HCT116 (cell line): ENCODE data around the gene ZNF423.

Source experiments
- CEBPB ChIP-seq: IDR thresholded peaks from 2 replicates; pipeline ENCODE4 v1.6.1; 2012; ENCODE audit warnings: low read depth
- CTCF ChIP-seq, 3 experiments: fragments of 200-600 bp in 1 of 3; sonication (generic) in 1 of 3; IDR thresholded peaks in 2 of 3; conservative IDR thresholded peaks in 1 of 3; 2 replicates each; pipeline ENCODE4 v1.5.1; 2012 to 2017; ENCODE audit warnings: low read depth in 2 of 3, low read length in 2 of 3, antibody characterized with exemption in 1 of 3, borderline replicate concordance in 1 of 3, control low read depth in 1 of 3, mild to moderate bottlenecking in 1 of 3, mixed read lengths in 1 of 3, mixed run types in 1 of 3, moderate library complexity in 1 of 3; ENCODE audit not compliant: insufficient read depth in 1 of 3
- EGR1 ChIP-seq: IDR thresholded peaks from 2 replicates; pipeline ENCODE4 v1.6.1; 2012; ENCODE audit warnings: low read depth
- EZH2 ChIP-seq: fragments of 200-600 bp; sonication (generic); IDR thresholded peaks from 2 replicates; pipeline ENCODE4 v1.6.1; 2017; ENCODE audit warnings: antibody characterized with exemption, mixed run types
- MAX ChIP-seq: IDR thresholded peaks from 2 replicates; pipeline ENCODE4 v1.6.1; 2012
- POLR2A ChIP-seq: IDR thresholded peaks from 2 replicates; pipeline ENCODE4 v1.7.0; 2011; ENCODE audit warnings: borderline replicate concordance; ENCODE audit not compliant: insufficient read depth, insufficient read length; ENCODE audit errors: extremely low read depth
- RAD21 ChIP-seq: IDR thresholded peaks from 2 replicates; pipeline ENCODE4 v1.6.1; 2012; ENCODE audit warnings: low read depth, mild to moderate bottlenecking
- REST ChIP-seq: IDR thresholded peaks from 2 replicates; pipeline ENCODE4 v1.6.1; 2012; ENCODE audit warnings: low read depth
- SRF ChIP-seq: IDR thresholded peaks from 2 replicates; pipeline ENCODE4 v1.6.1; 2012; ENCODE audit warnings: low read depth
- TCF7L2 ChIP-seq: IDR thresholded peaks from 2 replicates; pipeline ENCODE4 v1.7.0; 2011; ENCODE audit warnings: borderline replicate concordance, inconsistent platforms; ENCODE audit not compliant: insufficient read depth, insufficient read length; ENCODE audit errors: extremely low read depth
- ZBTB33 ChIP-seq: IDR thresholded peaks from 2 replicates; pipeline ENCODE4 v1.6.1; 2011; ENCODE audit warnings: mild to moderate bottlenecking, low read length, moderate library complexity; ENCODE audit not compliant: insufficient replicate concordance; ENCODE audit errors: extremely low read depth
- ZFX ChIP-seq: fragments of 450-650 bp; IDR thresholded peaks from 2 replicates; pipeline ENCODE4 v1.6.1; 2017

- no peak for TF ChIP-seq RAD21
- no peak for TF ChIP-seq CTCF (IDR thresholded peaks at IDR 0.05 in 2 of 3, conservative IDR thresholded peaks at IDR 0.05 in 1 of 3; ENCODE audit: borderline replicate concordance in 1 of 3, insufficient read depth in 1 of 3, low read depth in 2 of 3, low read length in 2 of 3)
- no peak for TF ChIP-seq EZH2
- TF ChIP-seq POLR2A = no peak
- no peak for TF ChIP-seq MAX
- no peak for TF ChIP-seq REST
- no peak for TF ChIP-seq EGR1
- TF ChIP-seq CEBPB = no peak
- TF ChIP-seq ZBTB33 = no peak
- no peak for TF ChIP-seq ZFX
- no peak for TF ChIP-seq SRF
- no peak for TF ChIP-seq TCF7L2
Measured at GRCh38 chr16:49811644-49812334, 44.1 kb downstream of the ZNF423 start.
